Stimulated activated CD4-positive, alpha-beta T cell treated with anti-CD3 and anti-CD28 coated beads, Interleukin-2, amount 100 ng/mL, for 48 hours (primary cell): ENCODE data around the gene ITGA11.

Experiments used
- DNase-seq, 2 donors: peaks; one replicate each; pipeline ENCODE4 v3.0.0-alpha.2; 2020

ITGA11 gene

GRCh38 chr15:68304589-68305337 is 127.2 kb downstream of the ITGA11 start:
- DNase-seq, result no peak

GRCh38 chr15:68303560-68304436 is 128.2 kb downstream of the ITGA11 start:
- no peak for DNase-seq

- no peak for DNase-seq
Observed at GRCh38 chr15:68303134-68303533, 128.8 kb downstream of the ITGA11 start.

- no peak for DNase-seq
Observed at GRCh38 chr15:68302729-68303128, 129.2 kb downstream of the ITGA11 start.

- no peak for DNase-seq
Observed at GRCh38 chr15:68301301-68301700, 130.7 kb downstream of the ITGA11 start.

GRCh38 chr15:68300115-68300940 is 131.6 kb downstream of the ITGA11 start:
- DNase-seq, result no peak

- DNase-seq, result no peak
Observed at GRCh38 chr15:68299436-68299835, 132.5 kb downstream of the ITGA11 start.

GRCh38 chr15:68298882-68299381 is 133.0 kb downstream of the ITGA11 start:
- no peak for DNase-seq

GRCh38 chr15:68298336-68298735 is 133.6 kb downstream of the ITGA11 start:
- DNase-seq, result no peak

GRCh38 chr15:68295014-68295805 is 136.8 kb downstream of the ITGA11 start:
- DNase-seq, result no peak

GRCh38 chr15:68292967-68293366 is 139.0 kb downstream of the ITGA11 start:
- DNase-seq, result no peak

- DNase-seq, result no peak
Observed at GRCh38 chr15:68292157-68292781, 139.7 kb downstream of the ITGA11 start.

- DNase-seq, result no peak
Observed at GRCh38 chr15:68290715-68291114, 141.2 kb downstream of the ITGA11 start.

- DNase-seq, result no peak
Observed at GRCh38 chr15:68289621-68290352, 142.2 kb downstream of the ITGA11 start.

GRCh38 chr15:68289057-68289456 is 142.9 kb downstream of the ITGA11 start:
- DNase-seq, result no peak

- DNase-seq, result no peak
Observed at GRCh38 chr15:68286256-68286655, 145.7 kb downstream of the ITGA11 start.

- no peak for DNase-seq
Observed at GRCh38 chr15:68285259-68285980, 146.5 kb downstream of the ITGA11 start.

- DNase-seq, result no peak
Observed at GRCh38 chr15:68284616-68285258, 147.2 kb downstream of the ITGA11 start.

GRCh38 chr15:68283401-68283800 is 148.6 kb downstream of the ITGA11 start:
- DNase-seq, result no peak

GRCh38 chr15:68281008-68281407 is 151.0 kb downstream of the ITGA11 start:
- DNase-seq, result no peak
